Activated naive CD8-positive, alpha-beta T cell treated with anti-CD3 and anti-CD28 coated beads, Interleukin-2, amount 10 ng/mL, durations not matched to agents 7 days and 5 days (primary cell): Measurements from ENCODE around the gene TMEM38A. TPM values are rescaled to one million over a fixed set of nuclear protein-coding genes. Genes with fewer than 3 reads are reported as not detected.

Experiments
- ATAC-seq: fragments of 150-1000 bp; cut with Tn5 transposase; one replicate; pipeline ENCODE4 v1.10.0; 2021; ENCODE audit warnings: low read depth, moderate library complexity
- POLR2A ChIA-PET: fragments of 350-600 bp; sonication (Branson Sonifier 250); formaldehyde crosslinking; loops from one replicate; lab custom pipeline; 2021; ENCODE audit warnings: antibody characterized with exemption; lab: Charles Lee
- DNase-seq: peaks from one replicate; pipeline ENCODE4 v3.0.0; 2021
- H3K27ac Mint-ChIP-seq: one replicate; pipeline ENCODE4 v1.8.0; 2022; ENCODE audit warnings: mild to moderate bottlenecking, mixed read lengths
- H3K27me3 Mint-ChIP-seq: one replicate; pipeline ENCODE4 v1.8.0; 2022; ENCODE audit warnings: mild to moderate bottlenecking, moderate library complexity, mixed read lengths
- H3K36me3 Mint-ChIP-seq: one replicate; pipeline ENCODE4 v1.8.0; 2021; ENCODE audit warnings: mild to moderate bottlenecking, mixed read lengths
- H3K4me1 Mint-ChIP-seq: one replicate; pipeline ENCODE4 v1.8.0; 2021; ENCODE audit warnings: mixed read lengths
- H3K4me3 Mint-ChIP-seq: one replicate; pipeline ENCODE4 v1.8.0; 2022; ENCODE audit warnings: mild to moderate bottlenecking, moderate library complexity, mixed read lengths
- H3K9me3 Mint-ChIP-seq: one replicate; pipeline ENCODE4 v1.8.0; 2021; ENCODE audit warnings: mixed read lengths
- total RNA-seq, 2 experiments: library from RNA; stranded (reverse); gene quantifications; one replicate each; pipeline ENCODE4 v1.2.3, GENCODE V29; 2021

The TMEM38A gene
- total RNA-seq, 2 experiments from 2014 or later = 0.51 to 1.6 TPM

DNA sequence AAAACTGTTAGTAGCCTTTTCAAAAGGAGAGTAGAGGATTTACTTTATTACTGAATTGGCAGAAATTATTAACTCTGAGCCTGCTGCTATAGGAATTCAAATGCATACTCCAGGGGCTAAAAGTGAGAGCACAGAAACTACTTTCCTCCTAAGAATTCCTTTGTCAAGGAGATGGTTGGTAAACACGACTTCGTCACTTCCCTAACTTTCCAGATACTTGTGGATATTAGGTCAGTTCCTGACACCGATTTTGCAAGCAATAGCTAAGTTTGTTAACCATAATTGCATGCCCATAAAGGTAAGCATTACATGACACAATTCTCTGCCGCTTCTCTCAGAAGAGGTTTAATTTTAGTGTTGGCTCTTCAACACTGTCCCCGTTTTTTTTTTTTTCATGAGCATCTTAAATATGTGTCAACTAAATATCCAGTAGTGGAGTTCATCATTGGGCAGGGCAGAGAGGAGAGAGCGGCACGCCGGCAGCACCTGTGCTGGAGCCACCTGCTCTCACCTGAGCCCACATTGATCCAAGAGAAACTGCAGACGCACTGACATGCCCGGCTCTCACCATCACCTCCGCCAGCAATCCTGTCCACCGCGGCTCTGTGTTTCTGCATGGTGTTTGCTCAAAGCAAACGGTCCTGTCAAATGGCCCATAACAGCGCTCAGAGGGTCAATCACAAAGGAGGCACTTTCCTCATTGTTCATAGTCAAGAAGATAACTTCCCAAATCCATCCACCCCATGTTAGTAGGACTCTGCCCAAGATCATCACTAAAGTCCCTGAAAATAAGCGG lies 35.6 kb upstream of the TMEM38A start:
- peaks cover 5% of the 10 kb centered on the region for H3K36me3 Mint-ChIP-seq
- H3K4me1 Mint-ChIP-seq = peaks cover 39% of the 10 kb centered on the region
- no peak overlapping the region for H3K4me3 Mint-ChIP-seq
- no peak for ATAC-seq
- H3K27ac Mint-ChIP-seq = peak overlapping the region; percentile 2
- no peak for DNase-seq
- H3K9me3 Mint-ChIP-seq = no peaks in the 10 kb centered on the region
- no peaks in the 10 kb centered on the region for H3K27me3 Mint-ChIP-seq
- POLR2A ChIA-PET = interaction anchor here (3.8 to 4.0 kb wide), 2 partner anchors 36 to 52 kb away, joined by 30 to 66 read pairs; partner anchors contain the start of gene SLC35E1

DNA sequence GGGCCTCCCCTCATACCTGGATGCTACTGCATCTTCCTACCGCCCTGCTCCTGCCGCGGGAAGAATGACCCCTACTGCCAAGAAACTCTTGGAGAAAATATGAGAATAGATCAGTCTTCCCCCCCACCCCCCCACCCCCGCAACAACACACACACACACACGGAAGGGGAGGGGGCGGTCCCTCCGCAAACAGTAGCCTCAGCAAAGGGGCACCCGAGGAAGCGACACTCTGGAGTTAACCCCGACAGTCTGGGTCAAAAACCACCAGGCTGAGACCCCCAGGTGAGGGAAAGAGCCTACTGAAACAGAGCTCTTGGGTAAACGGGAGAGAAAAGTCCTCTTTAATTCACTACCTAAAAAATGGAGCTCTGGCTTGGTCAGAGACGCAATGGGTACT lies 34.1 kb upstream of the TMEM38A start:
- DNase-seq (no peak), ATAC-seq (no peak)
- Mint-ChIP-seq H3K4me3 (peak overlapping the region; percentile 95), H3K27me3 (no peaks in the 10 kb centered on the region), H3K4me1 (peaks cover 38% of the 10 kb centered on the region), H3K36me3 (peaks cover 13% of the 10 kb centered on the region), H3K9me3 (no peaks in the 10 kb centered on the region), H3K27ac (peak overlapping the region; percentile 95)
- POLR2A ChIA-PET = interaction anchor here (0.5 to 4.0 kb wide), 10 partner anchors 10 to 84 kb away, joined by 4 to 66 read pairs (median 18); partner anchors contain the start of genes CHERP, SLC35E1, SMIM7 and TMEM38A

- ATAC-seq (no peak), DNase-seq (peak; percentile 58)
- Mint-ChIP-seq H3K4me1 (peaks cover 38% of the 10 kb centered on the region), H3K36me3 (peaks cover 16% of the 10 kb centered on the region), H3K9me3 (no peaks in the 10 kb centered on the region), H3K27me3 (no peaks in the 10 kb centered on the region), H3K27ac (peak overlapping the region; percentile 95), H3K4me3 (peak overlapping the region; percentile 95)
- POLR2A ChIA-PET = interaction anchor here (0.5 to 4.0 kb wide), 18 partner anchors 10 to 131 kb away, joined by 3 to 66 read pairs (median 6); partner anchors contain the start of genes C19orf44, CALR3, CHERP and SLC35E1
Observed at GRCh38 chr19:16627193-16627927, 33.6 kb upstream of the TMEM38A start.

- Mint-ChIP-seq H3K27me3 (no peaks in the 10 kb centered on the region), H3K4me3 (peak overlapping the region; percentile 95), H3K4me1 (peaks cover 38% of the 10 kb centered on the region), H3K36me3 (peaks cover 16% of the 10 kb centered on the region), H3K9me3 (no peaks in the 10 kb centered on the region), H3K27ac (peak overlapping the region; percentile 95)
- ATAC-seq (no peak), DNase-seq (no peak)
- POLR2A ChIA-PET = interaction anchor here (0.6 to 4.0 kb wide), 19 partner anchors 10 to 463 kb away, joined by 3 to 66 read pairs (median 5); partner anchors contain the start of genes C19orf44, CALR3, CHERP and SLC35E1
Observed at GRCh38 chr19:16627928-16628182, 33.1 kb upstream of the TMEM38A start.

DNA sequence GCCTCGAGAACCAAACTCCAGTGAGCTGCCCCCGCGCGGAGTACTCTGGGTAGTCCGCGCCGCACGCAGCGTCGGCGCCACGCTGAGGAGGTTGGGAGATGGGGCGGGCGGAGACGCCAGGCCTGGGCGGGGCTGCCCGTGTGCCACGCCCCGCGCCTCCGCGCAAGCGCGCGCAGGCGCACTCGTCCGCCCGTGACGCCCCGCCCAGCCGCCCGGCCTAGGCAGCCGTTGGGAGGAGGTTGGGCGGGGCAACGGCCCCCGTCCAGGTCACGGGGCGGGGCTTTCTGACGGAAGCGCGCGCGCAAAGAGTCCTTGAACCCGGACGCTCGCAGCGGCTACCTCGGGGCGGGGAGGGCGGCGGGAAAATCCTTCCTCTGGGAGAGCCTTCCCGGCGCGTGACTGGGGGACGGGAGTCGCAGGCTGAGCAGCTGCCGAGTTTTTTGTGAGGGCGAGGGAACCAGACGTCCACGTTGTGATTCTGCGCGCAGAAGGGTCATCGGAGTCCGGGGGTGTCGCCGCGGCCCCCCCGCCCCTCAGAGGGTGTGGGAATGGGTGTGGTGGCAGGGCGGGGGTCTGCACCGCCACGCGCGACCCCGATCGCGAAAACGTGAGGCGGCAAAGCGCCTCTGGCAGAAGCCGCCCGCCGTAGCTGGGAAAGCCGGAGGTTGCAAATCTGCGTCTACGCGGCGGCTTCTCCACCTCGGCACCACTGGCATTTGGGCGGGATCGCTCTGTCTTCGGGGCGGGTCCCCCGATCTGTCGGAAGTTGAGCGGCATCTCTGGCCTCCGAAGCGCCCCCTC lies 32.6 kb upstream of the TMEM38A start, which contains the start of gene MED26:
Gene MED26, minus strand, starts transcription at position 22 of the 801 bp plus-strand sequence. CDS start 261 bp downstream, outside the sequence.
- peak; percentile 87 for ATAC-seq
- Mint-ChIP-seq H3K4me3 (peak within 1 kb of the TSS; percentile 99), H3K27me3 (no peaks in the 10 kb centered on the region), H3K9me3 (no peaks in the 10 kb centered on the region), H3K36me3 (peaks cover 16% of the 10 kb centered on the region), H3K27ac (peak within 1 kb of the TSS; percentile 99), H3K4me1 (peaks cover 38% of the 10 kb centered on the region)
- POLR2A ChIA-PET = interaction anchor here (0.6 to 4.0 kb wide), 21 partner anchors 9 to 462 kb away, joined by 3 to 66 read pairs (median 5); partner anchors contain the start of genes C19orf44, CALR3, CHERP and SLC35E1
- DNase-seq = peak; percentile 99

DNA sequence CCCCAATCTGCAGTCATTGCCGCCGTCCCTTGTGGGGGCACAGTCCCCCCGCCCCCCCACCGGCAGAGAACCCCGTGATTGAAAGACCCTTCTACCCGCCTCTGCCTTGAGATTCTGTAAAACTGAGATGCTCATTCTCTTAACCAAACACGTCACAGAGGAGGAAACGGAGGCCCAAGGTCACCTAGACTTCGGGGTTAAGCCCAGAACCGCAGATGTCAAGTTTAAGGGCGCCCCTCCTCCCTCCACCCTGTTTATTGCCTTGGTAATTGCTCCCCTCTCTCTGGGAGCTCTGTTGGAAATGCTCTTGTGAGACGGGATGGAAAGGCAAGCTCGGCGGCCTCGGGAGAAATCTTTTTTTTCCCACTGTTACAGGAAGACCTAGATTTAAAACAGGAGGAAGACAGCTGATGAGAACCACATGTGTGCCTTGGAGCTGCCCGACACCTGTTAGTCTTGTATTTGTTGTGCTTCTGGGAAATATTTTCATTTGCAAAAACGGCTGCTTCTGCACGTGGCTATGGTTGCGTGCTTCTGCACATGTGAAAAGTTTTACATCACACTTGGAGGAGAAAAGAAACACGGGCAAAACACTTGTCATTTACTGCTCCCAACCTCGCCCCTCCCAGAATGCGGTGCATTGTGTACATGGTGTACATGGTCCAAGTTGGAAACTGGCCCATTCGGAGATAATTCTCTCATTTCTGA lies 31.8 kb upstream of the TMEM38A start:
- no peaks in the 10 kb centered on the region for H3K27me3 Mint-ChIP-seq
- H3K36me3 Mint-ChIP-seq = peaks cover 15% of the 10 kb centered on the region
- H3K4me1 Mint-ChIP-seq = peaks cover 35% of the 10 kb centered on the region
- ATAC-seq = peak; percentile 17
- POLR2A ChIA-PET = interaction anchor here (1.5 to 4.0 kb wide), 12 partner anchors 9 to 158 kb away, joined by 4 to 66 read pairs (median 16); partner anchors contain the start of genes C19orf44, CALR3, CHERP and SLC35E1
- H3K27ac Mint-ChIP-seq = peak overlapping the region; percentile 99
- H3K4me3 Mint-ChIP-seq = peak overlapping the region; percentile 99
- no peak for DNase-seq
- no peaks in the 10 kb centered on the region for H3K9me3 Mint-ChIP-seq

- Mint-ChIP-seq H3K4me1 (peaks cover 16% of the 10 kb centered on the region), H3K4me3 (no peak overlapping the region), H3K9me3 (no peaks in the 10 kb centered on the region), H3K27ac (no peak overlapping the region), H3K27me3 (no peaks in the 10 kb centered on the region), H3K36me3 (peaks cover 18% of the 10 kb centered on the region)
- POLR2A ChIA-PET = no interaction called here
- ATAC-seq = no peak
- no peak for DNase-seq
Observed at GRCh38 chr19:16631465-16631864, 29.5 kb upstream of the TMEM38A start.

DNA sequence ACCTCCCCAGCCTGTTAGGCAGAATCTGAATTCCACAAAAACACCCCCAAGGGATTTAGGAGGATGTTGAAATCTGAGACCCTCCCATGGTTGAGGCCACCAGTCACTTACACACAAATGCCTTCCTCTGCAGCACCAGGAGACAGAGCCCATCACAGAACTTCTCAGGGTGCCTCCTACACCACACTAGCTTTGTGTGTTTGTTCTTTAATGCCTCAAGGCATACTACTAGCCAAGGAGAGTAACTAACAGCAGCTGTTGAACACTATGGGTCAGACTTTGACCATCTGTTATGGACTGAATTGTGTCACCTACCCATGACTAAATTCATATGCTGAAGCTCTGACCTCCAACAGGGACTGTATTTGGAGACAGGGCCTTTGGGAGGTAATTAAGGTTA lies 23.4 kb upstream of the TMEM38A start:
- Mint-ChIP-seq H3K36me3 (peaks cover 34% of the 10 kb centered on the region), H3K27ac (no peak overlapping the region), H3K9me3 (no peaks in the 10 kb centered on the region), H3K4me1 (peaks cover 5% of the 10 kb centered on the region), H3K4me3 (no peak overlapping the region), H3K27me3 (no peaks in the 10 kb centered on the region)
- ATAC-seq (no peak), DNase-seq (no peak)
- POLR2A ChIA-PET = interaction anchor here (0.7 to 2.2 kb wide), 3 partner anchors 8 to 13 kb away, joined by 3 to 19 read pairs (median 3); partner anchors contain the start of gene MED26

DNA sequence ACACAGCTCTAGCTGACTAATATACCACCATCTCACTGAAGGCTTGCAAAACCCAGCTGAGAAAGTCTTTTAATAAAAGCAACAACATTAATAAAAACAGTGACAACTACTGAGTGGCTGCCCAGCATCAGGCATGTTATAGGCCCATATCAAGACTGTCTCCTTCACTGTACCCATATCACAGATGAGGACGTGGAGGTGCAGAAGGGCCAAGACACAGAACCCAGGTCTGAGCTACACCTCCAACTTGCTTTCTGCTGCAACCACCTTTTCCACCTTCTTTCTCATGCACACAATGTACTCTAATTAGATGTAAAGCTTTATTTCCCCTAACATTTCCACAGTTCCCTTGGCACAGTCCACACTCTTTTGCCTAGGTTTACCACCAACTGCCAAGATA lies 22.3 kb upstream of the TMEM38A start:
- DNase-seq = no peak
- Mint-ChIP-seq H3K4me1 (peaks cover 5% of the 10 kb centered on the region), H3K27ac (peak overlapping the region; percentile 36), H3K36me3 (peaks cover 33% of the 10 kb centered on the region), H3K27me3 (no peaks in the 10 kb centered on the region), H3K4me3 (no peak overlapping the region), H3K9me3 (no peaks in the 10 kb centered on the region)
- ATAC-seq = no peak
- POLR2A ChIA-PET = interaction anchor here (0.6 to 2.2 kb wide), 7 partner anchors 9 to 767 kb away, joined by 3 to 19 read pairs (median 3); partner anchors contain the start of gene BST2

DNA sequence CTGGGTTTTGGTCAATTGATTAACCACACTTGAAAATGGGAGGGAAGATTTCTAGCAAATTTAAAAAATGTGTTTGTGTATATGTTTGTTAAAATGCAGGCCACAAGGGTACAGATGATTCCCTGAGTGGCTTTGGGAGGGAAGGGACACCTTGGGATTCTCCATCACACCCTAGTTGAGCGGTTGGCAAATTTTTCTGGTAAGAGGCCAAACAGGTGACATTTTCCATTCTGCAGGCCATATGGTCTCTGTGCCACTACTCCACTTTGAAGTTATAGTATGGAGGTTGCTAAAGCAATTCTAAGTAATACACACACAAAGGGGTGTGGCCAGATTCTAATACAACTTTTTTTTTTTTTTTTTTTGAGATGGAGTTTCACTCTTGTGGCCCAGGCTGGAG lies 20.0 kb upstream of the TMEM38A start:
- Mint-ChIP-seq H3K36me3 (peaks cover 31% of the 10 kb centered on the region), H3K27ac (no peak overlapping the region), H3K4me3 (no peak overlapping the region), H3K4me1 (peaks cover 5% of the 10 kb centered on the region), H3K9me3 (no peaks in the 10 kb centered on the region), H3K27me3 (no peaks in the 10 kb centered on the region)
- DNase-seq (no peak), ATAC-seq (no peak)
- POLR2A ChIA-PET = no interaction called here

DNA sequence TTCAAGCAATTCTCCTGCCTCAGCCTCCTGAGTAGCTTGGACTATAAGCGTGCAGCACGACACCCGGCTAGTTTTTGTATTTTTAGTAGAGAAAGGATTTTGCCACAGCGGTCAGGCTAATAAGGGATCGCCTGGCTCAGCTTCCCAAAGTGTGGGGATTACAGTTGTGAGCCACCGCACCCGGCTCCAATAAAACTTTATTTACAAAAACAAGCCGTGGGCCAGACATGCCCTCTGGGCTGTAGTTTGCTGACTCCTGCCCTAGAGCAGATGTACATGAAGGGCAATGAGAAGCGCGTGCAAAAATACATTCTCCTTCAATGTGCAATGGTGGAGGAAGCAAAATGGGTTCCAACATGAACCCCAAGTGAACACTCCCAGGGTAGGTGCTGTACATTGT lies 19.2 kb upstream of the TMEM38A start:
- DNase-seq (no peak), ATAC-seq (no peak)
- POLR2A ChIA-PET = no interaction called here
- no peak overlapping the region for H3K27ac Mint-ChIP-seq
- no peaks in the 10 kb centered on the region for H3K27me3 Mint-ChIP-seq
- H3K4me1 Mint-ChIP-seq = peaks cover 5% of the 10 kb centered on the region
- H3K9me3 Mint-ChIP-seq = no peaks in the 10 kb centered on the region
- peaks cover 30% of the 10 kb centered on the region for H3K36me3 Mint-ChIP-seq
- H3K4me3 Mint-ChIP-seq = no peak overlapping the region

- Mint-ChIP-seq H3K27ac (no peak overlapping the region), H3K4me1 (peaks cover 6% of the 10 kb centered on the region), H3K36me3 (peaks cover 14% of the 10 kb centered on the region), H3K27me3 (no peaks in the 10 kb centered on the region), H3K4me3 (no peak overlapping the region), H3K9me3 (no peaks in the 10 kb centered on the region)
- ATAC-seq (no peak), DNase-seq (no peak)
- POLR2A ChIA-PET = no interaction called here
Observed at GRCh38 chr19:16645140-16645539, 15.8 kb upstream of the TMEM38A start.
